ENCODE results near the gene IFIT2. TPM values are rescaled to one million over a fixed set of nuclear protein-coding genes. Genes with fewer than 3 reads are reported as not detected.
A peak's percentile ranks its signal among the peaks of the same experiment; 100 is the strongest.
"Not testable (repeated sequence)": the region's sequence is repeated elsewhere in the genome, so short reads cannot be mapped to it uniquely, and the experiment has no call there.

The IFIT2 gene
- polyA plus RNA-seq, 3 donors: 7.5 to 9.2 (median 8.8) TPM

DNA sequence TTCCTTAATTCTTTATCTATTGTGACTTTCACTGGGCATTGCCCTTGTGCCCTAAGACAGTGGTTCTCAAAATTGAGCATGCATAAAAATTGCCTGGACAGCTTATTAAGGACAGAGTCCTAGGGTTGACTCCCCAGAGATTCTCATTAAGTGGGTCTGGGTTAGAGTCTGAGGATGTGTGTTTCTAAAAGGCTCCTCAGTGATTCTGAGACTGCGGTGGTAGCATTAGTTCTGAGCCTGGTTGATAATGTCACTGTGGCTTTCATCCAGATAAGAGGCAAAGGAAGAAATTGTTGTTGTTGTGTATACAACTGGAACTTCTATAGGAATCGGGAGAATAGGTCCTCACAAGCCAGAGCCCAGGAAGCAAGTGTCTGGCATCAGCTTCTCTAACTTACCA, 1.3 kb downstream of the IFIT2 start:
- DNase-seq (ENCODE audit: extremely low read depth in 1 of 11, low read depth in 9 of 11, low spot score in 4 of 11): no peak

DNA sequence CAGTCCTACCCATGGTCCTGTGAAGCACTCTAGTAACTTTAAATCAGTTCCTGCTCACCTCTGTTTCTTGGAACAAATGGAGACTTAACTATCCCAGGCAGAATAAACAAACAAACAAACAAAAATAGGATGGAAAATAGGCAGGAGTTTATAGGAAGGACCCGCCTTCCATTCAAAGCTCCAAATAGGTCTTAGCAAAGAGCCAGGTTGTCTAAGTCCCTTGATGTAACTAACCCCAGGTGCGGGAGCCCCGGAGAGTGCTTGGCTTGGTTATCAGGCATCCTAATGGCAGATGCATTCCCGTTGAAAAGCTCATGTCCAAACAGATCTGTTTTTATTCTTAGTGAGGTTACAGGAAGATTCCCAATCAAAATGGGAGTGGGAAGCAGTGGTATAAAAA, 2.2 kb downstream of the IFIT2 start:
- no peak for DNase-seq (ENCODE audit: extremely low read depth in 1 of 11, low read depth in 9 of 11, low spot score in 4 of 11)

DNA sequence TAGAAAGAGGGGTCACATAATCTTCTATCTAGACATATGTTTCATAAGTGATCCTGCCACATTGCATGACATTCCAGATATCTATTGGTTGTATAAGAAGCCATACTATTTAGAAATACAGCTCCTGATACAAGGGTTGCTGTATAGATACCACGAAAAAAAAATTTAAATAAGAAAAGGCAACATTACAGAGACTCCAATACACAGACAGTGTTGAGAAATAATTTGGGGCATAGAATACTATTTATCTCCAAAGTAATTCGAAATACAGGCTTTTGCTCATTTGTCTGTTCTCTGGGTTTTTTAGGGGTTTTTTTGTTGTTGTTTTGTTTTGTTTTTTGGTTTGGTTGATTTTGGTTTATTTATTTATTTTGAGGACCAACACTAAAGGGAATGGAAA, 2.6 kb downstream of the IFIT2 start:
- DNase-seq (ENCODE audit: extremely low read depth in 1 of 11, low read depth in 9 of 11, low spot score in 4 of 11): no peak

DNA sequence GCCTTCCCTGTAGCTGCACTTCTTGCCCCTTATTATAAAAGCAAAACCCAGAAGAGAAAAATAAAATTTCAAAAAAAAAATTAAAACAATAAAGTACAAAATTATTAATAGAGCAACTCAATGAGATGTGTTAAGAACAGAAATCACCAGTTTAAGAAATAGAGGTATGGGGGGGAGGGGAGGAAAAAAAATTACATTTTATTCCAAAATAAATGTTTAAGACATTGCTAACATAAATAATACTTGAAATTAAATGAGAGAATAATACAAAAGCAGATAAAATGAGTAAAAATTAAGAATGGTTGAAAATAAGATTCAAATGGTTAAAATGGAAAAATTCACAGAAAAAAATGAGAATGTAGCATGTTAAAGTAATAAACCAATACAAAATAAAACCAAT, 3.1 kb downstream of the IFIT2 start:
- DNase-seq (ENCODE audit: extremely low read depth in 1 of 11, low read depth in 9 of 11, low spot score in 4 of 11): no peak

DNA sequence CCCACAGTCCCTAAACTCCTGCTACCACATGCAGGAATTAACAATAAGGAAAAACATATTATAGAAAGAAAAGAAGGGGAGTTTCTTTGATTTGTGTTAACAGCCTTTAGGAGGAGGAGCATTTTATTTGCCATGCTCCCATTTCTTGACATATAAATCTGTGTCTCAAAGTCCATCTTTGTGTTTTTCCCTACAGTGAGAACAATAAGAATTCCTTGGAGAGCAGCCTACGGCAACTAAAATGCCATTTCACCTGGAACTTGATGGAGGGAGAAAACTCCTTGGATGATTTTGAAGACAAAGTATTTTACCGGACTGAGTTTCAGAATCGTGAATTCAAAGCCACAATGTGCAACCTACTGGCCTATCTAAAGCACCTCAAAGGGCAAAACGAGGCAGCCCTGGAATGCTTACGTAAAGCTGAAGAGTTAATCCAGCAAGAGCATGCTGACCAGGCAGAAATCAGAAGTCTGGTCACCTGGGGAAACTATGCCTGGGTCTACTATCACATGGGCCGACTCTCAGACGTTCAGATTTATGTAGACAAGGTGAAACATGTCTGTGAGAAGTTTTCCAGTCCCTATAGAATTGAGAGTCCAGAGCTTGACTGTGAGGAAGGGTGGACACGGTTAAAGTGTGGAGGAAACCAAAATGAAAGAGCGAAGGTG, 4.1 kb downstream of the IFIT2 start:
- DNase-seq (ENCODE audit: extremely low read depth in 1 of 11, low read depth in 9 of 11, low spot score in 4 of 11): no peak

DNA sequence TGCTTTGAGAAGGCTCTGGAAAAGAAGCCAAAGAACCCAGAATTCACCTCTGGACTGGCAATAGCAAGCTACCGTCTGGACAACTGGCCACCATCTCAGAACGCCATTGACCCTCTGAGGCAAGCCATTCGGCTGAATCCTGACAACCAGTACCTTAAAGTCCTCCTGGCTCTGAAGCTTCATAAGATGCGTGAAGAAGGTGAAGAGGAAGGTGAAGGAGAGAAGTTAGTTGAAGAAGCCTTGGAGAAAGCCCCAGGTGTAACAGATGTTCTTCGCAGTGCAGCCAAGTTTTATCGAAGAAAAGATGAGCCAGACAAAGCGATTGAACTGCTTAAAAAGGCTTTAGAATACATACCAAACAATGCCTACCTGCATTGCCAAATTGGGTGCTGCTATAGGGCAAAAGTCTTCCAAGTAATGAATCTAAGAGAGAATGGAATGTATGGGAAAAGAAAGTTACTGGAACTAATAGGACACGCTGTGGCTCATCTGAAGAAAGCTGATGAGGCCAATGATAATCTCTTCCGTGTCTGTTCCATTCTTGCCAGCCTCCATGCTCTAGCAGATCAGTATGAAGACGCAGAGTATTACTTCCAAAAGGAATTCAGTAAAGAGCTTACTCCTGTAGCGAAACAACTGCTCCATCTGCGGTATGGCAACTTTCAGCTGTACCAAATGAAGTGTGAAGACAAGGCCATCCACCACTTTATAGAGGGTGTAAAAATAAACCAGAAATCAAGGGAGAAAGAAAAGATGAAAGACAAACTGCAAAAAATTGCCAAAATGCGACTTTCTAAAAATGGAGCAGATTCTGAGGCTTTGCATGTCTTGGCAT, 4.8 kb downstream of the IFIT2 start:
- no peak for DNase-seq (ENCODE audit: extremely low read depth in 1 of 11, low read depth in 9 of 11, low spot score in 4 of 11)

DNA sequence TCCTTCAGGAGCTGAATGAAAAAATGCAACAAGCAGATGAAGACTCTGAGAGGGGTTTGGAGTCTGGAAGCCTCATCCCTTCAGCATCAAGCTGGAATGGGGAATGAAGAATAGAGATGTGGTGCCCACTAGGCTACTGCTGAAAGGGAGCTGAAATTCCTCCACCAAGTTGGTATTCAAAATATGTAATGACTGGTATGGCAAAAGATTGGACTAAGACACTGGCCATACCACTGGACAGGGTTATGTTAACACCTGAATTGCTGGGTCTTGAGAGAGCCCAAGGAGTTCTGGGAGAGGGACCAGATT, 5.4 kb downstream of the IFIT2 start:
- DNase-seq (ENCODE audit: extremely low read depth in 1 of 11, low read depth in 9 of 11, low spot score in 4 of 11): no peak

DNA sequence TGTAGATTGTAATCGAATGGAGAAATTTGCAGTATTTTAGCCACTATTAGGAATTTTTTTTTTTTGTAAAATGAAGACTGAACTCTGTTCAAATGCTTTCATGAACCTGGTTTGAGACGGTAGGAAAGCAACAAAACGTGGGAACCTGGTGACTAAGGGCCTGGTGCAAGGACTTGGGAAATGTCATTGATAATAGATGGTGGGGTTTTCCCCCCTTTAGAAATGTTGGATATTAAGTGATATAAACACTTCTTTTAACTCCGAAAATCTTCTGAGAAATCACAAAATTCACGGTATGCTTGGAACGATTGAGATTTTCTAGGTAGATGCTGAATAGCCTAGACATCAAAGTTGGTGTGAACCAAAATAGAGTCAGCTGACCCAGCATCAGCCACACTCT, 6.4 kb downstream of the IFIT2 start:
- DNase-seq (ENCODE audit: extremely low read depth in 1 of 11, low read depth in 9 of 11, low spot score in 4 of 11): no peak

DNA sequence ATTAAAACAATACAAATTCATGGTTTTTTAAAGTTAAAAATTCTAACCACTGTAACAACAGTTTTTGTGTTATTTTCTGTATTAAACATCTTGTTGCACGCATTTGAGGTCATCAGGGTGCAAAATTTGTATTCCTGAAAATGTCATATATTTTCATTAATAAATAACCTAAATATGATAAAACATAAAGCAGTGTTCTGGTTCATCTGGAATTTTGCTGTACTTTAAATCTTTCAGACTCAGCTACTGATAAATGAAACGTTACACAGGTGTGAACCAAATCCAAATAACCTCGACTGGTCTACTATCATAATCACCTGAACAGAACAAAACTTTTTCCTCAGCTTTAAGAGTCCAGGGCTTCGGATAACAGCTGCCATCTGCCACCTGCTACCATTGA, 6.9 kb downstream of the IFIT2 start:
- no peak for DNase-seq (ENCODE audit: extremely low read depth in 1 of 11, low read depth in 9 of 11, low spot score in 4 of 11)

DNA sequence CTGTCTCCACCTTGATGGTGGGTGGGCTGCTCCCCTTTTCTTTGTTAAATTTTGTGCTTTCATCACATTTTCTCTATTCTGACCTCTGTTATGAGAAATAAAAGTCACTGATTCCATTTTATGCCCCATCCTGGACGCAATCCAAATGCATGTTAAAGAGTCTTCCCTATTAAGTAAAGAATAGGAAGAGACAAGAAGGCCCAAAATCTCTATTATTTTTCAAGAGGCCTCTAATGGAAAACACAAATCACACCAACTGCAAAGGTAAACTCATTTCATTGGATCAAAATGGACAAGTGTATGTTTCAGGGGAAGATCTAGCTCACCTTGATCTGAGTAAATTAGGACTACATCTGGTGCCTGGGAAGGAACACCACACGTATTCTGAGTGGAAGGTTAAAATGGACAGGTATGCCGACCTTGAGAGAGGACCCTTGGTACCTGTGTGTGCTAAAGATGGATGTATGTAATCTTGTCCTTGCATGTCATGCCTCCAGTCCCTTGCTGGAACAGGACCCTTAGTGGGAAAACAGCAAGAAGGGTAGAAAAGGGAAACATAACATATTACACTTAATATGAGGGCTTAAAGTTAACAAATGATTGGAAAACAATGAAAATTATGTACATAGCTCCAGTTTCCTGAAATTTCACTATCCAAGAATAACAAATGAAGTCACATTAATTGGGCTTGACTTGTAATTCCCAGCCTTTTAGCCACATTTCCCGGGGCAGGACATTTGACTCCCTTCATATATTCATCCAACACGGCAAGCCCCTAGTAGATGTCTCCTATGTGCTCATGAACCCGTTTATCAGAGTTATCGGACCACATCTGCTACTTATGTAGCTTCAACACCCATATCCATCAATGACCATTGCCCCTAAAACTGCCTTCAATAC, 7.6 kb downstream of the IFIT2 start:
- no peak for DNase-seq (ENCODE audit: extremely low read depth in 1 of 11, low read depth in 9 of 11, low spot score in 4 of 11)

DNA sequence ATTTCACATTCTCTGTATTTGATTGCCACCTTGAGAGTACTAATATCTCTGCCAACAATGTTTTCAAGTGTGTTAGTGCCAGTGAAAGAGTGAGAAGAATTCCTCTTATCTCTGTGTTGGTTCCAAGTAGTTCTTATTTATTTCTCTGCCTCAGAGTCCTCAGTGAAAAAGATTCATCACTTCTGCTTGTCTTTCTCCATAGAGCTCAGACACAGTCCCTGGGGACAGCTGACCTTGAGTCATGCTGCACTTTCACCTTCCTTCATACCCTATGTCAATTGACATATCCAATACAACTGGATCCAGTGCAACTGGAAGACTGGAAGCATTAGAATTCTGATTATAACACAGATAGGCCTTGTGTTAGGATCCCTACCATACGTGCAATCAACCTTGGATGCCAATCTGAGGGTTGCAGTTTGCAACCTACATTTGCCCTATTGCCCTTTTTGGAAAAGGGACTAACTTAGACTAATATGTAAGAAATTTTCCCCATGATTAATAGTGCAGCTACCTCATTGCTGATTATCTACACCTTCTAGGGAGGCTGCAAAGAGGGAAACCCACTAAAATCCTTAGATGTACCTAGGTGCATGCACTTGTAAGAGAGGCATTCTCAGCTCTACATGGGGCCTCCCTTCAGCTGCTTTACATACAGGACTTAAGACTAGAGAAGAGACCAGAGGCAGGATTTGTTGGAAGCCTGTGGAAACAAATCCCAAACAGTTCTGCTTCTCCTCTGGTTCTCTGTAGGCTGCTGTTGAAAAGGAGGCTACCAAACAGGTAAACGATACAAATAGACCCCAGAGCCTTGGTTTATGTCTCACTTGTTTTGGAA, 8.4 kb downstream of the IFIT2 start:
- no peak for DNase-seq (ENCODE audit: extremely low read depth in 1 of 11, low read depth in 9 of 11, low spot score in 4 of 11)

DNA sequence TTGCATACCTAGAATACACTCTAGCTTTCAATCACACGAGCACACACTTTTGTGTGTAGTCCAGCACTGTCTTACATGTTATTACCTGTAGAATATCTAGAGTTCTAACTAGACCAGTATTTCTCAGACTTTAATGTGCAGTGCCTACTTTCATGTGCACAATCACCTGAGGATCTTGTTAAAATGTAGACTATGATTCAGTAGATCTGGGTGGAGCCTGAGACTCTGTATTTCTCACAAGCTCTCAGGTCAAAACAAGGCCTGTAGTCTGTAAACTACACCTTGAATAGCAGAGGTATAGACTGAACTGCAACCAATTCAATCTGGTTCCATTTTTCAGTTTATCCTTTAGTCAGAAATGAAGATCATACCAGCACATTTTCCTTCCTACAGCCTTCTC, 11.1 kb downstream of the IFIT2 start:
- DNase-seq (ENCODE audit: extremely low read depth in 1 of 11, low read depth in 9 of 11, low spot score in 4 of 11): no peak

DNA sequence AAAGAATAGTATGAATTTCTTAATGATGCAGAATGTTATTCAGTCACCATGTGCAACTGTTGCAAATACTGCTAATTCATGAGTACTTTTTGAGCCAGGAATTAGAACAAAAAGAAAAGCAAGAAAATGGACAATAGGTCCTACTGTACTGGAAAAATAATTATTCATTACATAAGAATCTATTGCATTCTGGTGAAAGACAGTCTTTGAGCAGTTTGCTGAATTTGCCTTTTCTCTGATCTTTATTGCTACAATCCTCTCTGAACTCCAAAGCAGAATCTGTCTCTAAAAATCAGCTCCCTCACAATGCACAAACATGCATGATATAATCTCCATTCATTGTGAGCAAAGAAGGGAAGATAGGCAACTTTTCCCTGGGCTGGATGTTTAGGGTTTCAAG, 12.8 kb downstream of the IFIT2 start:
- DNase-seq (ENCODE audit: extremely low read depth in 1 of 11, low read depth in 9 of 11, low spot score in 4 of 11): no peak

DNA sequence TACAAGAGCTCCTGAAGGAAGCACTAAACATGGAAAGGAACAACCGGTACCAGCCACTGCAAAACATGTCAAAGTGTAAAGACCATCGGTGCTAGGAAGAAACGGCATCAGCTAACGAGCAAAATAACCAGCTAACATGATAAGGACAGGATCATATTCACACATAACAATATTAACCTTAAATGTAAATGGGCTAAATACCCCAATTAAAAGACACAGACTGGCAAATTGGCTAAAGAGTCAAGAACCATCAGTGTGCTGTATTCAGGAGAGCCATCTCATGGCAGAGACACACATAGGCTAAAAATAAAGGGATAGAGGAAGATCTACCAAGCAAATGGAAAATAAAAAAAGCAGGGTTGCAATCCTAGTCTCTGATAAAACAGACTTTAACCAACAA, 16.2 kb downstream of the IFIT2 start:
- DNase-seq (ENCODE audit: extremely low read depth in 1 of 11, low read depth in 9 of 11, low spot score in 4 of 11): not testable (repeated sequence)

DNA sequence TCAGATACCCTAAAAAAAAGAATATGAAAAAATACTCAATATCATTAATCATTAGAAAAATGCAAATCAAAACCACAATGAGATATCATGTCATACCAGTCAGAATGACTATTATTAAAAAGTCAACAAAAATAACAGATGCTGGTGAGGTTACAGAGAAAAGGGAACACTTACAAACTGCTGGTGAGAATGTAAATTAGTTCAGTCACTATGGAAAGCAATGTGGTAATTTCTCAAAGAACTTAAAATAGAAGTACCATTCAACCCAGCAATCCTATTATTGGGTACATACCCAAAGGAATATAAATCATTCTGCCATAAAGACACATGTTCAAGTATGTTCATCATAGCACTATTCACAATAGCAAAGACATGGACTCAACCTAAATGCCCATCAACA, 23.2 kb downstream of the IFIT2 start:
- not testable (repeated sequence) for DNase-seq (ENCODE audit: extremely low read depth in 1 of 11, low read depth in 9 of 11, low spot score in 4 of 11)

DNA sequence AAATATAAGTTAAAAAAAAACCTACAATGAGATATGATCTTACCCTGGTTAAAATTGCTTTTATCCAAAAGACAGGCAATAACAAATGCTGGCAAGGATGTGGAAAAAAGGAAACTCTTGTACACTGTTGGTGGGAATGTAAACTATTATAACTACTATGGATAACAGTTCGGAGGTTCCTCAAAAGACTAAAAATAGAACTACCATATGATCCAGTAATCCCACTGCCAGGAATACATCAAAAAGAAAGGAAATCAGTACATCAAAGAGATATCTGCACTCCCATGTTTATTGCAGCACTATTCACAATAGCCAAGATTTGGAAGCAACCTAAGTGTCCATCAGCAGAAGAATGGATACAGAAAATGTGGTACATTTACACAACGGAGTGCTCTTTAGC, 24.0 kb downstream of the IFIT2 start:
- DNase-seq (ENCODE audit: extremely low read depth in 1 of 11, low read depth in 9 of 11, low spot score in 4 of 11): not testable (repeated sequence)

DNA sequence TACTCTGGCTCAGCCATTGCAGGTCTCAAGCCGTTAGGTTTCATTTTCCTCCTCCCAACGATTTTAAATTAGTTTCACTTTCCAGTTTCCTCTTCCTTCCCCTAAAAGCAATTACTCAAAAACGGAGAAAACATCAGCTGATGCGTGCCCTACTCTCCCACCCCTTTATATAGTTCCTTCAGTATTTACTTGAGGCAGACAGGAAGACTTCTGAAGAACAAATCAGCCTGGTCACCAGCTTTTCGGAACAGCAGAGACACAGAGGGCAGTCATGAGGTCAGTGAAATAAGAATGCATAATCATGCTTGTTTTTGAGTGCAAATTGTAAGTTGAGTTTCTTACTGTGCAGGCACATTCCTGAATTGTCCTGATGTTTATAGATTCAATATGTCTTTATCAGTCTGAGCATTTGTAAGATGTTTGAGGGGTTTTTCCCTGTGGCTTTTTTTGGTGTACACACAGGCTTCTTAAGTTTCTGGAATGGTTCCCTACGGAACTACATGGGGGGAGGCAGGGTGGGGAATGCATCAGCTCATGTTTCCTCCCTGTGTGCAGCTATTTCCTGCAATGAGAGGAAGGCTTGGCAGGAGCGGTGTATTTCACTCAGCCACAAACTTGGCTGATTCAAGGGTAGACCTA, 26.1 kb downstream of the IFIT2 start, which contains the start of gene IFIT3:
TSS of gene IFIT3 (plus strand) at position 195 of the 639 bp plus-strand sequence. CDS start at position 272, 77 bp downstream.
- peak; percentile 71 to 90 (median 84) for DNase-seq (ENCODE audit: extremely low read depth in 1 of 11, low read depth in 9 of 11, low spot score in 4 of 11)

DNA sequence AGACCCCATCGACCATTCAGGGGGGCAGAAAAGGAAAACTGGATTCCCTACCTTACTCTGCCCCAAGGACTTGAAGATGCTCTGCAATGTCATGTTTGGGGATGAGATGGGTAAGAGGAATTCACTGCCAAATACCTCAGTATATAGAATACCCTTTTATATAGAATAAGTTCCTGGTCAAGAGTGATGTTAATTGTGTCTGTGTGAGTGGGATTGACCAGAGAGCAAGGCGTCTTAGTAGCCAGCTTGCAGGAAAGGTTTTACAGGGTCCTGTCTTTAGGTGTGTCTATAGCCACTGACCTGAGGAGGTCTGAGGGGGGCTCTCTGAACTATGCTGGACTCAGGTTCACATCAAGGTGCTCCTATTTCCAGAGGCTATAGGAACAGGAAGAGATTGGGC, 27.3 kb downstream of the IFIT2 start:
- no peak for DNase-seq (ENCODE audit: extremely low read depth in 1 of 11, low read depth in 9 of 11, low spot score in 4 of 11)

Measured in renal cortex interstitium (tissue), 11 donors.